HepG2 (cell line): ENCODE results near the gene PXK. TPM values are rescaled to one million over a fixed set of nuclear protein-coding genes. Genes with fewer than 3 reads are reported as not detected.

Source experiments
- ARID2 ChIP-seq: sonication (generic); formaldehyde crosslinking; IDR thresholded peaks from 2 replicates; pipeline ENCODE4 v1.8.1; 2022; ENCODE audit warnings: mild to moderate bottlenecking, missing genetic modification reagents, borderline replicate concordance
- ARID5B ChIP-seq: IDR thresholded peaks from 2 replicates; pipeline ENCODE4 v1.4.0; 2020; ENCODE audit warnings: mild to moderate bottlenecking, missing genetic modification reagents
- CC2D1A ChIP-seq: sonication (generic); formaldehyde crosslinking; IDR thresholded peaks from 2 replicates; pipeline ENCODE4 v1.8.1; 2023; ENCODE audit warnings: mild to moderate bottlenecking, missing genetic modification reagents
- EED ChIP-seq: sonication (generic); formaldehyde crosslinking; IDR thresholded peaks from 2 replicates; pipeline ENCODE4 v1.5.0; 2020; ENCODE audit warnings: mild to moderate bottlenecking, missing genetic modification reagents
- HDAC1 ChIP-seq: sonication (generic); formaldehyde crosslinking; IDR thresholded peaks from 2 replicates; pipeline ENCODE4 v1.5.1; 2020; ENCODE audit warnings: mild to moderate bottlenecking, missing genetic modification reagents
- ISL2 ChIP-seq: sonication (generic); formaldehyde crosslinking; IDR thresholded peaks from 2 replicates; pipeline ENCODE4 v1.5.0; 2020; ENCODE audit warnings: missing genetic modification reagents
- ISX ChIP-seq: sonication (generic); formaldehyde crosslinking; conservative IDR thresholded peaks from 2 replicates; pipeline ENCODE4 v1.5.0; 2020; ENCODE audit warnings: missing genetic modification reagents
- NCOA2 ChIP-seq: sonication (generic); formaldehyde crosslinking; IDR thresholded peaks from 2 replicates; pipeline ENCODE4 v1.8.0; 2022; ENCODE audit warnings: inconsistent platforms
- POLR2AphosphoS5 ChIP-seq: IDR thresholded peaks from 2 replicates; pipeline ENCODE4 v1.6.1; 2012; ENCODE audit warnings: low read depth, low read length
- SATB2 ChIP-seq: sonication (generic); formaldehyde crosslinking; IDR thresholded peaks from 2 replicates; pipeline ENCODE4 v1.5.0; 2020; ENCODE audit warnings: missing genetic modification reagents
- SCMH1 ChIP-seq: sonication (generic); formaldehyde crosslinking; IDR thresholded peaks from 2 replicates; pipeline ENCODE4 v1.9.0; 2021; ENCODE audit warnings: missing genetic modification reagents, mild to moderate bottlenecking, borderline replicate concordance
- SIN3B ChIP-seq: fragments of 150-350 bp; IDR thresholded peaks from 2 replicates; pipeline ENCODE4 v1.6.1; 2014; ENCODE audit warnings: low read length
- STAG1 ChIP-seq: sonication (generic); formaldehyde crosslinking; IDR thresholded peaks from 2 replicates; pipeline ENCODE4 v1.4.0; 2020; ENCODE audit warnings: missing genetic modification reagents
- ZMYM3 ChIP-seq: sonication (generic); formaldehyde crosslinking; IDR thresholded peaks from 2 replicates; pipeline ENCODE4 v1.5.1; 2020; ENCODE audit warnings: mild to moderate bottlenecking, missing genetic modification reagents
- ZNF225 ChIP-seq: sonication (generic); formaldehyde crosslinking; IDR thresholded peaks from 2 replicates; pipeline ENCODE4 v1.4.0; 2020; ENCODE audit warnings: mild to moderate bottlenecking, missing genetic modification reagents
- ZNF704 ChIP-seq: sonication (generic); formaldehyde crosslinking; IDR thresholded peaks from 2 replicates; pipeline ENCODE4 v1.8.1; 2023; ENCODE audit warnings: mild to moderate bottlenecking, inconsistent platforms, moderate library complexity, missing genetic modification reagents, borderline replicate concordance
- ZNF746 ChIP-seq: sonication (generic); formaldehyde crosslinking; IDR thresholded peaks from 2 replicates; pipeline ENCODE4 v1.8.0; 2022; ENCODE audit warnings: mild to moderate bottlenecking, missing genetic modification reagents
- ZNF773 ChIP-seq: sonication (generic); formaldehyde crosslinking; IDR thresholded peaks from 2 replicates; pipeline ENCODE4 v1.4.0; 2020; ENCODE audit warnings: missing genetic modification reagents, borderline replicate concordance
- ZSCAN21 ChIP-seq: sonication (generic); formaldehyde crosslinking; IDR thresholded peaks from 2 replicates; pipeline ENCODE4 v1.8.0; 2022; ENCODE audit warnings: mild to moderate bottlenecking, missing genetic modification reagents, moderate library complexity, borderline replicate concordance
- polyA plus RNA-seq, 8 experiments: library from polyadenylated mRNA; depleted of rRNA in 3 of 8; stranded (reverse) in 7 of 8; unstranded in 1 of 8; fragments of >200 nt; fragmentation: Illumina TruSeq in 4 of 8; extraction: Trizol in 4 of 8; gene quantifications; 2 replicates each; pipeline versions ENCODE4 v1.2.1 to v1.2.3, GENCODE V29; 2011 to 2016; ENCODE audit warnings: low read depth in 4 of 8, missing spikeins in 1 of 8, mixed read lengths in 1 of 8; ENCODE audit not compliant: insufficient read depth in 1 of 8
- total RNA-seq, 5 experiments: library from RNA; depleted of rRNA; stranded (reverse); fragments of >200 nt; fragmentation: Illumina TruSeq; extraction: Trizol; gene quantifications; 2 replicates each; pipeline ENCODE4 v1.2.3, GENCODE V29; 2016; ENCODE audit warnings: low read depth in 1 of 5
- TF ChIP-seq, protein P1 (sequence below): sonication (generic); formaldehyde crosslinking; conservative IDR thresholded peaks from 2 replicates; pipeline ENCODE4 v1.4.0; 2020; ENCODE audit warnings: mild to moderate bottlenecking, missing genetic modification reagents, moderate library complexity
- TF ChIP-seq, protein P2 (sequence below): sonication (generic); formaldehyde crosslinking; IDR thresholded peaks from 2 replicates; pipeline ENCODE4 v1.4.0; 2020; ENCODE audit warnings: mild to moderate bottlenecking, low read depth, missing genetic modification reagents

The PXK gene
- total and polyA plus RNA-seq, 2 of the 13 experiments (the other 11 are each of a cell fraction or from before 2014, with no cell fraction given) = 6.4 to 18.6 TPM

DNA sequence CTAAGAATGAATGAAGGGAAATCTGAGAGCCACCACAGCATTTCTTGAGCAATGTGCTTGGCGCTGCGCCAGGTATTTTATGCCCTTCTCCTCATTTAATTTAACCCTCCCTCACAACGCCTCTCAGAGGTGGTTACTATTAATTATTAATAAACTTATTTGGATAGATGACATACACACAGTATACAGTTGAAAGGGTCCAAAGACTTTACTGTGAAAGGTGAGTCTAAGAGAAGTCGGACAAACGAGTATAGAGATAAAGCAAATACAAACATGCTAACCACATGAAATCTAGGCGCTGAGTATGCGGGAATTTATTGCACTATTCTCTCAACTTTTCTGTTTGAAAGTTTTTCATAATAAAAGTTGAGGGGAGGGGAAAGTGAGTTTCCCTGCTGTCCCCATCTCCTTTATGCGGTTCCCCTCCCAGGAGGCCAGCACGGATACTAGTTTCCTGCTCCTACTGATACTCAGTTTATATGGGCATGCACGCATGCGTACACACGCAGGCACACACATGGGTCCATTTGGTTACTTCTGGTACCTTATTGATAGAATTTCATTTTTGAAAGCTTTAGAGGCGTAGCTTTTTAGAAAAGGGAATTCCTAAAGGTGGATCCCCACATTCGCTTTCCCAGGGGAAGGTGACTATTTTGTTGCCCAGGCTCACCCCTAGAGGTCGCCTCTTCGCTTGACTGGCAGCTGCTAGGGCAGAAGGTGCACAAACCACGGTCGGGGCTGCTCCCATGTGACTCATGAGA lies 130.7 kb downstream of the PXK start (continued):
- no peak for TF ChIP-seq CC2D1A (CRISPR knock-in tag)
- no peak for TF ChIP-seq ISL2 (CRISPR knock-in tag)
- no peak for TF ChIP-seq ZNF704 (CRISPR knock-in tag)
- TF ChIP-seq ARID2 (CRISPR knock-in tag) = peak; percentile 68; the same call in 1 of the 2 replicates
- no peak for TF ChIP-seq ZNF746 (CRISPR knock-in tag)
- TF ChIP-seq ARID5B = peak; percentile 70
- TF ChIP-seq, protein P1, sequence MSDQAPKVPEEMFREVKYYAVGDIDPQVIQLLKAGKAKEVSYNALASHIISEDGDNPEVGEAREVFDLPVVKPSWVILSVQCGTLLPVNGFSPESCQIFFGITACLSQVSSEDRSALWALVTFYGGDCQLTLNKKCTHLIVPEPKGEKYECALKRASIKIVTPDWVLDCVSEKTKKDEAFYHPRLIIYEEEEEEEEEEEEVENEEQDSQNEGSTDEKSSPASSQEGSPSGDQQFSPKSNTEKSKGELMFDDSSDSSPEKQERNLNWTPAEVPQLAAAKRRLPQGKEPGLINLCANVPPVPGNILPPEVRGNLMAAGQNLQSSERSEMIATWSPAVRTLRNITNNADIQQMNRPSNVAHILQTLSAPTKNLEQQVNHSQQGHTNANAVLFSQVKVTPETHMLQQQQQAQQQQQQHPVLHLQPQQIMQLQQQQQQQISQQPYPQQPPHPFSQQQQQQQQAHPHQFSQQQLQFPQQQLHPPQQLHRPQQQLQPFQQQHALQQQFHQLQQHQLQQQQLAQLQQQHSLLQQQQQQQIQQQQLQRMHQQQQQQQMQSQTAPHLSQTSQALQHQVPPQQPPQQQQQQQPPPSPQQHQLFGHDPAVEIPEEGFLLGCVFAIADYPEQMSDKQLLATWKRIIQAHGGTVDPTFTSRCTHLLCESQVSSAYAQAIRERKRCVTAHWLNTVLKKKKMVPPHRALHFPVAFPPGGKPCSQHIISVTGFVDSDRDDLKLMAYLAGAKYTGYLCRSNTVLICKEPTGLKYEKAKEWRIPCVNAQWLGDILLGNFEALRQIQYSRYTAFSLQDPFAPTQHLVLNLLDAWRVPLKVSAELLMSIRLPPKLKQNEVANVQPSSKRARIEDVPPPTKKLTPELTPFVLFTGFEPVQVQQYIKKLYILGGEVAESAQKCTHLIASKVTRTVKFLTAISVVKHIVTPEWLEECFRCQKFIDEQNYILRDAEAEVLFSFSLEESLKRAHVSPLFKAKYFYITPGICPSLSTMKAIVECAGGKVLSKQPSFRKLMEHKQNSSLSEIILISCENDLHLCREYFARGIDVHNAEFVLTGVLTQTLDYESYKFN (CRISPR knock-in tag) = peak; percentile 34; the same call in 1 of the 2 replicates
- no peak for TF ChIP-seq SCMH1 (CRISPR knock-in tag)
- no peak for TF ChIP-seq ISX (CRISPR knock-in tag)
- TF ChIP-seq NCOA2 (CRISPR knock-in tag) = no peak
- TF ChIP-seq STAG1 (CRISPR knock-in tag) = peak; percentile 76
- TF ChIP-seq ZNF773 (CRISPR knock-in tag) = no peak
- TF ChIP-seq POLR2AphosphoS5 = peak; percentile 54; the same call in 1 of the 2 replicates
- TF ChIP-seq HDAC1 (CRISPR knock-in tag) = no peak
- 0 out of 2 replicates have a peak, but pooled peaks have one; percentile 23 for TF ChIP-seq ZMYM3 (CRISPR knock-in tag)
- no peak for TF ChIP-seq SIN3B
- TF ChIP-seq ZSCAN21 (CRISPR knock-in tag) = no peak
- TF ChIP-seq, protein P2, sequence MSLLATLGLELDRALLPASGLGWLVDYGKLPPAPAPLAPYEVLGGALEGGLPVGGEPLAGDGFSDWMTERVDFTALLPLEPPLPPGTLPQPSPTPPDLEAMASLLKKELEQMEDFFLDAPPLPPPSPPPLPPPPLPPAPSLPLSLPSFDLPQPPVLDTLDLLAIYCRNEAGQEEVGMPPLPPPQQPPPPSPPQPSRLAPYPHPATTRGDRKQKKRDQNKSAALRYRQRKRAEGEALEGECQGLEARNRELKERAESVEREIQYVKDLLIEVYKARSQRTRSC = no peak
- no peak for TF ChIP-seq ZNF225 (CRISPR knock-in tag)
- no peak for TF ChIP-seq EED (CRISPR knock-in tag)
- TF ChIP-seq SATB2 (CRISPR knock-in tag) = 0 out of 2 replicates have a peak, but pooled peaks have one; percentile 35
